Right ventricle myocardium inferior (tissue), 1 donor: ENCODE data around the gene TSC22D4. TPM values are rescaled to one million over a fixed set of nuclear protein-coding genes. Genes with fewer than 3 reads are reported as not detected.

Experiments
- total RNA-seq: library from RNA; stranded (reverse); fragmentation: NEBNext Ultra II Directional; extraction: Animal tissue kit (Norgen Biotek cat#: 25700); gene quantifications from one replicate; pipeline ENCODE4 v1.2.1, GENCODE V29; 2021
- donor health status: DM: no; HTN: yes; CAD: no; lungs with severe emphysema.

TSC22D4 gene
- total RNA-seq, 1 donor from 2014 or later: 50.3 TPM

Other genes starting within 250 kb of the TSC22D4 start
- not detected for gene SPDYE3, start 171.5 kb downstream of the TSC22D4 start, total RNA-seq
- 9.2 TPM for gene PILRB, start 121.1 kb downstream of the TSC22D4 start, total RNA-seq
- 3.8 TPM for gene PILRA, start 105.7 kb downstream of the TSC22D4 start, total RNA-seq
- 4.4 TPM for gene ZCWPW1, start 50.5 kb downstream of the TSC22D4 start, total RNA-seq
- 24.9 TPM for gene MEPCE, start 49.4 kb downstream of the TSC22D4 start, total RNA-seq
- gene PPP1R35, start 42.7 kb downstream of the TSC22D4 start, total RNA-seq: 12.4 TPM
- 0.35 TPM for gene SPACDR, start 15.0 kb downstream of the TSC22D4 start, total RNA-seq
- 0.54 TPM for gene NYAP1, start 4.7 kb upstream of the TSC22D4 start, total RNA-seq
- gene AGFG2, start 60.0 kb upstream of the TSC22D4 start, total RNA-seq: 21.5 TPM
- 0.84 TPM for gene SAP25, start 94.7 kb upstream of the TSC22D4 start, total RNA-seq
- 29.3 TPM for gene LRCH4, start 106.9 kb upstream of the TSC22D4 start, total RNA-seq
- gene FBXO24, start 107.1 kb upstream of the TSC22D4 start, total RNA-seq: 0.41 TPM
- 56.0 TPM for gene PCOLCE, start 123.1 kb upstream of the TSC22D4 start, total RNA-seq
- 9.3 TPM for gene MOSPD3, start 133.3 kb upstream of the TSC22D4 start, total RNA-seq
- 0.22 TPM for gene TFR2, start 162.3 kb upstream of the TSC22D4 start, total RNA-seq
- gene ACTL6B, start 177.2 kb upstream of the TSC22D4 start, total RNA-seq: not detected
- 120 TPM for gene GNB2, start 194.5 kb upstream of the TSC22D4 start, total RNA-seq
- 25.4 TPM for gene GIGYF1, start 215.0 kb upstream of the TSC22D4 start, total RNA-seq
- gene POP7, start 226.9 kb upstream of the TSC22D4 start, total RNA-seq: 29.2 TPM
- not detected for gene EPO, start 241.3 kb upstream of the TSC22D4 start, total RNA-seq